ENCODE data around the gene MKLN1. TPM values are rescaled to one million over a fixed set of nuclear protein-coding genes. Genes with fewer than 3 reads are reported as not detected.

Gene MKLN1
- total RNA-seq, 1 donor from 2014 or later = 44.9 TPM

DNA sequence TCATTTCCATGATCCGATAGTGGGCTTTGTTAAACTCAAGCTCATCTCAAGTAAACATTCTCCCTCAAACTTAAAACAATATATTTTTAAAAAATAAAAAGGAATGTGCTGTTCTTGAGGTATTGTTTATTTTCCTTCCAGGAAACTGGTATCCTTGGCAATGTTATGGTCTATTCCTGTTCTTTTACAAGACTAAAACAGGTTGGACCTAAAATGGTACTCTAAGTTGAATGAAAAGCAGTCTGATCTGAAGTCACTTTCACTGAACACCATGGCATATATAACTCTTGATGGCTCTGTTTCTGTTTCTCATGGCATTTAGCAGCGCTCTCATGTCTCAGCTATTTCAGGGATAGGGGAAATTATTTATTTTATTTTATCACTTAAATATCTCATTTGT, 158.7 kb downstream of the MKLN1 start:
- intact Hi-C loops (cut with micrococcal nuclease) = no loop called here

DNA sequence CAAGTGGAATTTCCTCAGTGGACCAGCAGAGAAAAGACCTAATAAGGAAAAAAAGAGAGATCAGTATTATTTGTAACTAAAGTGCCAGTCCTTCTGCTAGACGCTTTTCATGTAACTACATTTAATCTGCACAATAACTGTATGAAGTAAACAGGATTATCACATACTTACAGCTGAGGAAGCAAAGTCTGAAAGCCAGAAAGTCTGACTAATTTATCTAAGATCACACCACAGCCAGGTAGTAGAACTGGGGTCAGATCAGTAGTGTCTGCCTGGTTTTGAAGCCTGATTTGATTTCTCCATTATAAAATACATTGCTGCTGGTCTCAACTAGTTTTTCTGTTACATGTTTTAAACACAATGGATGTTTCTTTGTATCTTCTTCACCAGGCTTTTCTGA, 159.5 kb downstream of the MKLN1 start:
- intact Hi-C loops (cut with micrococcal nuclease) = no loop called here
- no peak for ATAC-seq
- DNase-seq = no peak

More for the DNA sequence above, 158.7 kb downstream of the MKLN1 start:
- ATAC-seq (no peak), DNase-seq (no peak)

DNA sequence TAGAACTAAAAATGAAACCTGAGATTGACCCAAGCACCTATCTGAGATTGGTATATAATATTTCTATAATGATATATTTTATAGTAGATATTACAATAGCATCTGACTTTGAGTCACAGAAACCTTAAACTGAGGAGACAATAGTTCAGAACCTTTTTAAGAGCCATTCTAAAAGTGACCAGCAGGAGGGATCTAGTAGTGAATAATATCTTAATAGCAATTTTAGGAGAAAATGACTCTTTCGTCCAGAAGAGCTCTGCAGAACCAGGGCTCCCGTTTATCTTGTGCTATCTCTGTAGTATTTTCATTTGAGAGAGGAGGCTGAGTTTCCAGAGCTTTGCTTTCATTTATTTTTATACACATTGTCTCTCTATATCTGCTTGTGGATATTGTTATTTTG, 160.7 kb downstream of the MKLN1 start:
- no peak for DNase-seq
- intact Hi-C loops (cut with micrococcal nuclease) = no loop called here

DNA sequence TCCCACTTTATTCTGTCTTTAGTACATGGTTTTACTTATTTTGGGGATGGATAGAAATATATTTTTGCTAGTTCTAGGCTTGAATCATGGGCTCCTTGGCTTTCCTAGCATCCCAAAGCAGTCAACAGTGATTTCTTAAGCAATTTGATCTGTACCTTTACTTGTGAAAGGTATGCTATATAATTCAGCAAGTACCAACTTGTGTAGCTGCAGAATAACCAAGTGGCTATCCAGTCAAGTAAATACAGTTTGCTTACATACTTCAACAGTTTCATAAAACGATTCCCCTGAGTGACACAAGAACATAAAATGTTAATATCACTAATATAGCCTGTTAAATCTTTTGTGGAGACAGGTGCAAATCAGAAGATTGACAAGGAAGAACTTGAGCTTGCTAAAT, 161.5 kb downstream of the MKLN1 start:
- intact Hi-C loops (cut with micrococcal nuclease) = no loop called here
- ATAC-seq (no peak), DNase-seq (no peak)

More for the DNA sequence above, 160.7 kb downstream of the MKLN1 start:
- no peak for ATAC-seq

DNA sequence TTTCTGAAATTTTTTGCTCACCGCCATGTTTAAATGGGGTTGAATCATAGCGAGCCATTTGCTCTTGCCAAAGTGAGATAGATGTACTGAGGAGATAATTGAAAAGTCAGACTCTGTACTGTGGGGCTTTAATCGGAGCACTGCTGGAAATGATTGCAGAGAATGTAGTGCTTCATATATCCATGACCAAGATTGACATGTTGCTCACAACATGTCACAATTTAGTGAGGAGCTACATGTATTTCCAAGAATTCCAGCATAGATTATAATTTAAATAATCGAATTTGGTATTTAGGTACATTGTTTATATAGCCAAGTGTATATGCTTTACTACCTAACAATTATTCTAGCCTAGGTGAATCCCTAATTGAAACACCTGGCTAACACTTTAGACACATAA, 162.2 kb downstream of the MKLN1 start:
- DNase-seq (no peak), ATAC-seq (no peak)
- intact Hi-C loops (cut with micrococcal nuclease) = no loop called here

DNA sequence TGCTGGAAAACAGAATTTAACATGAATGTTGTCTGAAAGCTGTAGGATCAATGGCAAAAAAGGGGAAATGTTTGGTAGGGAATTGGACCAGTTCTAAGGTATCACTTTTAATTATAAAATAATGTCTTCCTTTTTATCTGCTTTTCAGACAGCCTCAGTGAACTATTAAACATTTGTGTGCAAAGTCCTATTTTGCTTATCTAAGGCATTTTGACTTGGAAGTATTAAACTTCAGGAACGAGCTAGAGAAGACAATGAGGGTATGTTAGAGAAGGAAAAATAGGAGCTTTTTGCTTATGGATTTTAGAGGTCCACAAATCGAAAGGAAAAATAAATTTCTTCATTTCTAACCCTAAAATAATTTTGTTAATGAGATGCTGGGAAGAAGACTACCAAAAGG, 165.4 kb downstream of the MKLN1 start:
- intact Hi-C loops (cut with micrococcal nuclease) = no loop called here
- ATAC-seq = no peak
- no peak for DNase-seq

DNA sequence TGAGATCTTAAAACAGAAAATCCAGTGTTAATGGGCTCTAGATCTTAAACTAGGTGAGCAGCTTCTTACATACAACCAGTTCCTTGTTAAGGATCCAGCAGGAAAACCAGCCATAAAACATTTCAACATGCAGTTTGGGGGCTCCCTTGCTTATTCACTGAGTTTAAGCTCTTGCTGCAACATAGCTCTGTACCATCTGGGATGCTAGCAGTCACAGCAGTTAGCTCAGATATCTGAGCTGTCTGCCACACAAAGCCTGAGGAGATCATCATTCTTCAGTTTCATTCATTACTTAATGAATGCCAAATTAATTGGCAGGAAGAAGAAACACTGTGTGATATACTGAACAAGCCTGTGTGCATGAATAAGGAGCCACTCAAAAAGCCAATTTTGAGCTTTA, 165.9 kb downstream of the MKLN1 start:
- intact Hi-C loops (cut with micrococcal nuclease) = no loop called here
- no peak for ATAC-seq

DNA sequence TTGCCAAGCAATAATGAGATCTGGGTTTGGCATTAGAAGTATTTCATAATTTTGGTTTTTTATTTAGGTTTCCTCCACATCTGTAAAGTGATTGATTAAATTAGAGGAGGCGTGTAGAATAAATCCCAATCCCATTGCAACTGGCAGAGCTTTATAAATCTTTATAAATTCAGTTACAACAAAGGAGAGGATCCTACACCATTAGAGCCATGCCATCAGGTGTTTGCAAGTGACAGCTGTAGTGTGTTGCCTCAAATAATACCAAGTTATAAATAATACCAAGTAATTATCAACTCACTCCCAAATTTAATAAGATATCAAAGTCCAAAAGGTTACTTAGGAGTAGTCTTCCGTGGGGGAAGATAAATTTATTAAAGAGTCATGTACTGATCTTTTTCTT, 166.5 kb downstream of the MKLN1 start:
- intact Hi-C loops (cut with micrococcal nuclease) = no loop called here
- DNase-seq (no peak), ATAC-seq (no peak)

More for the DNA sequence above, 165.9 kb downstream of the MKLN1 start:
- no peak for DNase-seq

DNA sequence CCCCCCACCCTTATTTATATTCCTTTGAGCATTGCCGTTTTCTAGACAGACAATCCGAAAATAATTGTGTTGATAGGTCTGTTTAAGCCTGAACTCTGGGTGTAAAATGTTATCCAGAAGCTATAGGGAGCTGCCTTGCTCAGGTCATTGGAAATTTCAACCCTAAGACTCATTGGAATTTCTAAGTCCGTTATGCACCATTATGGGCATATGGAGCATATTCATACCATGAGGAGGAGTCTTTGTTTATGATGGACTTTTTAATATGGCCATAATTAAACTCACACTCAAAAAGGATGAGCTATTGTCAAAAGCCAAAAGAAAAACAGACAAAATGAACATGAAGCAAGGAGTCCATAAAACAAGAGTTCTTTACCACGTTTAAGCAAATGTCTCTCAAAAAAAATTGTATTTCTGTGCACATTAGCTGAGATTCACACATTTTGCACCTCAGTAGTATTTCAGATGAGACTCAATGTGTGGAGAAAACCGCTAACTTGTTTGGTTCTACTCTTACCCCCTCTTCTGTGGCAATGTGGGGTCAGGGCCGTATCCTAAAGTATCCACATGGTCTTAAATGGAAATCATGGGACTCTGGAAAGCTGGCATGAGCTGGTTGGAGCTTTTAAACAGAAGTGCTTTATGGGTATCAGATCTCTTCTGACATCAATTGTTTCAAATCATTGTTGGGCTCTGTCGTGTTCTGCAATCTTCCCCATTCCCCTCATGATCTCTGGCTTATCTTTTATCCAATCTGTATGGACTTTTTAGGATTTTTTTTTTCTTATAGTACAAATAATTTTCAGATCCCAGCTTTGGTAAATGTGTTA, 168.2 kb downstream of the MKLN1 start:
- intact Hi-C loops (cut with micrococcal nuclease) = no loop called here
- DNase-seq (no peak), ATAC-seq (no peak)

DNA sequence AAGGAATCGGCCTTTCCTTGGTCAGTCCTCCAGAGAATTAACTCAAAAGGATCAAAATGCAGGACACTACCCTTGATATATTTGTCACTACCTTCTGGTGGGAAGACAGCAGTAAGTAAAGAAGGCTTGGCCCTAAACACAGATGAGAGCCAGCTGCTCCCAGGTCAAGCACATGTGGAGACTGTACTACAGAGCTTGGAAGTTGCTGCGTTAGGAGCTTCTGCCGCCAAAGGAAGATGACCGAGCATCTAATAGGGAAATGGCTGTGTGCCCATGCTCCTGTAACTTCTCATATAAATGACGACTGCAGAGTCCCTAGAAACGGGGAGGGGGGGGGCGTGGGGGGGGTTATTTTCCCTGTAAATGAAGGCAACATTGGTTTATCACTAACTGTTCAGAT, 169.8 kb downstream of the MKLN1 start:
- peak; percentile 59 for ATAC-seq
- intact Hi-C loops (cut with micrococcal nuclease) = no loop called here
- DNase-seq = no peak

DNA sequence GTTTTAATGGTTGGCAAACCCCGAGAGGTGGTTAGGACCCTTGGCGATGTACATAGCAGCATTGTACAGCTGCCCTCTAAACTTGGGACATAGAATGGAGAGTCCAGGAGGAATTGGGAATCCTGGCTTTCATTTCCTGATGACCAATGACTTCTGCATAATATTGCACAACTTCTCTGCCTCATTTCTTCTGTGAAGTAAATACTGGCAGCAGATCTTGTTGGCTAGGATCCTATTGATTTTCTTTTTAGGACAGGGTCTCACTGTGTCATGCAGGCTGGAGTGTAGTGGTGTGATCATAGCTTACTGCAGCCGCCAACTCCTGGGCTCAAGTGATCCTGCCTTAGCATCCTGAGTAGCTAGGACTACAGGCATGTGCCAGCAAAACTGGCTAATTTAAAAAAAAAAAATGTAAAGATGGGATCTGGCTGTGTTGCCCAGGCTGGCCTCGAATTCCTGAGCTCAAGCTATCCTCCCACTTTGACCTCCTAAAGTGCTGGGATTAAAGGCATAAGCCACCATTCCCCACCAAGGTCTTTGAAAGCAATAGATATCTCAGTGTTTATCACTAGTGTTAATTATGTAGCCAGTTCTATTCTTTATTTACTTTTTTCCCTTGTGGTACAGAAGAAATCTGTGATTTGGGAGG, 170.7 kb downstream of the MKLN1 start:
- no peak for DNase-seq
- ATAC-seq = peak; percentile 33
- intact Hi-C loops (cut with micrococcal nuclease) = no loop called here

DNA sequence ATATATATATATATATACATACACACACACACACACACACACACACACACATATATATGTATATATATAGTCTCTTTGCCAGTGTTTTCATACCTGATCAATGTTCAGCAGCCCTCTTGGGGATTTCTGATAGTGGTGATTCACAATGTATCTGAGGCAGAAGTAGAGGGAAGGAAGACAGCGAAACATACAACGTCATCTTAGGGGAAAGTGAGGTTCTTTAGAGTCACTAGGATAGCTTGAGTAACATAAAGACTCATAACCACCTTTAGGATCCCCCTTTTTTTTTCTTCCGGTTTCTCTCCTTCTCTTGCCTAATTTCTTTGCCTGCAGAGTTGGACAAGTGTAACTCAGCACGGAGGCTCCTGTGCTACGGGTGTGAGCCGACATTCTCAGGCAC, 172.1 kb downstream of the MKLN1 start:
- ATAC-seq = no peak
- DNase-seq = no peak
- intact Hi-C loops (cut with micrococcal nuclease) = no loop called here

DNA sequence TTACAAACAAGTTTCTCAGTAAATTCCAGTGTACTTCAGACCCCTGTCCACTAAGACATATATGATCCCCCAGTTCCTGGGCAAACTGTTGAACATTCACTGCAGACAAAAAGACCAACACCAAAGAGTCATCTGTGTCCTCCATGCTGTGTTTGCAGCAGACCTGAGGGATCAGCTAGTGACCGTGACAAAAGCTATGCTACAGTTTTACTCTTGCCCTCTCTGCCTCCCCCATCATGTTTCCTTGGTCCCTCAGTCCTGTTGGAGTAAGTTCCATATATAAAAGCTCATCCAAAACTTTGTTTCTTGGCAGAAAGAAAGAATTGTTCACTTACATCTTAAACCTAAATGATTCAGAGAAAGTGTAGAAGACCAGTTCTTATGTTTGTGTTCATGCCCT, 172.7 kb downstream of the MKLN1 start:
- ATAC-seq = no peak
- DNase-seq = no peak
- intact Hi-C loops (cut with micrococcal nuclease) = no loop called here

DNA sequence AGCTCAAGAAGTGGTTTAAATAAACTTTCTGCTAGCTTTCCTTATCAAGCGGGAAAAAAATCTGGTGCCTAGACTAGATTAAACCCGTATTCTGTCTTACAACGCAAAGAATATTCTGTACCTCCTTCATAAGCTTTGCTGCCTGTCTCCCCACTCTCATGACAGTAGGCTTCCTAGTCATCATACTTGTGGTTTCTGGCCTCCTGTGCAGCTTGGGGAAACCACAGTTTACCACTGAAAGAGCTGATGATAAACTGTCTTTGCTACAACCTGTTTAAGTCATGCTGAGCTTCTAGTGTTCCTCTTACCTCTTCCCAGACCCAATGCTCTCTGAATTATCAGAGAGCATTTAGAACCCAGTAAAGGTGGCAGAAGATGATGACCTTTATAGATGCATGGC, 173.7 kb downstream of the MKLN1 start:
- DNase-seq (no peak), ATAC-seq (no peak)
- intact Hi-C loops (cut with micrococcal nuclease) = no loop called here

DNA sequence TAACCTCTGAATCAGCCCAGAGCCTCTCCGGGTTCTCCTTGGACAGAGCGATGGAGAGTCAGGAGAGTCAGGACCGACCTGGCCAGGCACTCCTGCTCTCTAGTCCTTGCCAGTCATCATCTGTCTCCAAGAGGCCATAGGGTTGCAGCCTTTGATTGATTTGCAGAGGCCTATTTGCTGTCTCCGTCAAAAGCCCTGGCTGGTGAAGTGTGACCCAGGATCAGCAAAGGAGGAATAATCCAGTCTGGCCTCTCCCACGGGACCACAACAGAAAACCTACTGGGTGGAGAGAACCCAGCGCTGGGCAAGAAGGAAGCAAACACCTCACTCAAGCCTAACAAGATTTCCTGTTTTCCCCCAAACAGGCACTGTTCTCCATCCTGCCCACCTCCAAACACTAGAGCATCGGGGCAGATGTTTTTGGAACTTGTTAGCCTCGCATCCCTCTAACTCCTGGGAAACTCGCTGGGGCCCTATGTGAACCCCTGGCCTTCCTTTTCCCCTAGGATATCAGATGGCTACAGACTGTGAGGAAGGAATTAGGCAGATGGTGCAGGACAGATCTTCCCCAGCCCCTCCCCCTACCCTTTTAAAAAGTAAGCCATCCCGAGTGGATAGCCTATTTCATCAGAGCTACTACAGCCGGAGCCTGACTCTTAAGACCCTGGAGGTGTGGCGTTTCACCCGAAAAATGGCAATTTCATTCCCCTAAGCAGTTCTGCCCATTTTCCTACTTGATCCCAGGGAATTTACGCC, 174.4 kb downstream of the MKLN1 start:
- ATAC-seq (peak; percentile 13), DNase-seq (peak; percentile 8)
- intact Hi-C loops (cut with micrococcal nuclease) = no loop called here

DNA sequence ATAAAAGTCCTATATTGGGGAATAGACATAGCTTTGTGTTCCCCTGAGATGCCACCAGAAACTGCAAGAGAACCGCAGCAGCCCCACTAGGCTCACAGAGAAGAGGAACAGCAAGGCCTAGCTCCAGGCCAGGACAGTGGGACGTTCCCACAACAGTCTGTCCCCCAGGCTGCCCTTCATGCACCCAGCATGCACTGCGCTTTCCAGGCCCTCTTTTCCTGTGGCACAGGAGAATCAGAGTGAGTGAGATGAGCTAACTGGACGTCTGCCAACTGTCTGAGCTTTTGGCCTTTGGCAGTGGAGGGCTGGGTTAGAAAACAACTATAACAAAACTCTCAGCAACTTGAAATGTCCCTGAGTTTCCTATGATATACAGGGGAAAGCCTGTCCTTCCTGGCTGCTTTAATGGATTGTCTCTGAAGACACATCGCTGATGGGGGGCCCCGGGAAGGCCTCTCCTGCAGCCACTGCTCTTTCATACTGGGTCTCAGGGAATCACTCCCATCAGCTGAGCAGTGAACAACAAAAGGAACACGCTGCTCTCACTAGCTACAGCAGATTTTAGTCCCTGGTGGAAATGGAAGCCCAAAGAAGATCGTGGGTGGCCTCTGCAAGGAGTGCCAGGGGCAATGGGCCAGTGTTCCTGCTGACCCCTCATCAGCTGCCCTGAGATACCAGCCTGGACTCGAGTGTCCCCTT, 175.3 kb downstream of the MKLN1 start:
- intact Hi-C loops (cut with micrococcal nuclease) = no loop called here

DNA sequence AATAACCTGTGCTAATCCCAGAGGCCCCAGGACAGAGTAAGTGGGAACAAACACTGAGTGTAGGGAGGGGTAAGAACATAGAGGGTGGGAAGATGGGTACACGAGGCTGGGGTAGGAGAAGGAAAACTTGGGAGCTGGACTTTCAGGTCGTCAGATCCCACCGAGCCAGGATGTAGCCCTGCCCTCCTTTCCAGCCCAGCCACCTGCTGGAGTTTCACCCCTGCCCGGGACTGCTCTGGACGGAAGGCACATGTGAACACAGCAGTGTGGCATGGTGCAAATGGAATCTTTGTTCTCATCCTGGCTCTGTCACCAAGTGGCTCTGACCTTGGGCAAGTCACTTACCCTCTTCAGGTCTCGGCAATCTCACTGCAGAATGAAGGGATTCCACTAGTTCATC, 176.0 kb downstream of the MKLN1 start:
- no peak for DNase-seq
- intact Hi-C loops (cut with micrococcal nuclease) = no loop called here
- ATAC-seq = peak; percentile 8

More for the DNA sequence above, 175.3 kb downstream of the MKLN1 start:
- ATAC-seq = peak; percentile 80
- DNase-seq = peak; percentile 77

DNA sequence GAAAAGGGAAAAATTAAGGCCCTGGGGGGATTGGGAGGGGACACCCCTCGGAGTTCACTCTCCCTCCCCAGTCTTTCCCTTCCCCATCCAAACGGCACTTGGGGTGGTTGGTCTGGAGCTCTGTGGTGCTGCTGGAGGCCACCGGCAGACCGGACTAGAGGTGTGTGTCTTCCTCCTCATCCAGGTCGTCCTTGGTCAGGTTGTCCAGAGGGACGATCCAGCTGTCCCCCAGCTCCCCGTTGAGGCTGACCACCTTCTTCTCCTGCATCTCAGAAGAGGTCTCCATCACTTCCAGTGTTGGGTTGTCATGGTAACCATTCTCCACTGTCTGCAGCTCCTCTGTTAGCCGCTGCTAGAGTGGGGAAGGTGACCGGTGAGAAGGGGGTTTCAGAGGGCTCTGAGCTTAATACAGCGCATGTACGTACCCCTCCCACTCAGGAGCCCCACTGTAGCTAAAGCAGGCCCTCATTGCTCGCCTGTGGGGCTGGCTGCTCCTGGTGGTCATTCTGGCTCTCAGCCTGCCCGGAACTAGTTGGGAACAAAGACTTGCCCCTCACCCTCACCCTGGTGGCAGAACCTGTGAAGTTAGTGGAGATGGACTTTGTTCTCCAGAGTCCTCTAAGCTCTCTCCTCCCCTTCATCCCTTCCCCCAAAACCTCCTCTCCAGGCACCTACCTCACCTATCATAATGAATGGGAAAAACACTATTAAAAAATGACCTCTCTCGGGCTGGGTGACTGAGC, 176.7 kb downstream of the MKLN1 start:
- no peak for DNase-seq
- intact Hi-C loops (cut with micrococcal nuclease) = no loop called here
- no peak for ATAC-seq

All from left ventricle myocardium superior (tissue), 1 donor.